Choroid plexus epithelial cell (primary cell): ENCODE results near the gene GABRG3.

Experiments
- DNase-seq: peaks from one replicate; pipeline ENCODE4 v3.0.0-alpha.2; 2010; ENCODE audit warnings: low read depth
- H3K4me3 ChIP-seq: 2 replicates; pipeline ENCODE4 v1.5.1; 2011; ENCODE audit warnings: low read depth, mild to moderate bottlenecking, control low read depth, low read length, moderate library complexity
- CTCF ChIP-seq: conservative IDR thresholded peaks from 2 replicates; pipeline ENCODE4 v1.5.1; 2011; ENCODE audit warnings: low read depth, mild to moderate bottlenecking, control low read depth, inconsistent platforms, low read length, moderate library complexity

The GABRG3 gene

GRCh38 chr15:27214032-27214431, 243.1 kb downstream of the GABRG3 start:
- TF ChIP-seq CTCF: no peak
- DNase-seq: no peak
- H3K4me3 ChIP-seq: no peak overlapping the region

- no peak overlapping the region for H3K4me3 ChIP-seq
- no peak for DNase-seq
- no peak for TF ChIP-seq CTCF
Measured at GRCh38 chr15:27214961-27215360, 244.0 kb downstream of the GABRG3 start.

GRCh38 chr15:27218426-27218825, 247.4 kb downstream of the GABRG3 start:
- no peak overlapping the region for H3K4me3 ChIP-seq
- no peak for DNase-seq
- no peak for TF ChIP-seq CTCF

- TF ChIP-seq CTCF: no peak
- H3K4me3 ChIP-seq: no peak overlapping the region
- DNase-seq: no peak
Measured at GRCh38 chr15:27219636-27220035, 248.7 kb downstream of the GABRG3 start.

GRCh38 chr15:27220199-27220598, 249.2 kb downstream of the GABRG3 start:
- no peak overlapping the region for H3K4me3 ChIP-seq
- TF ChIP-seq CTCF: no peak
- DNase-seq: no peak

GRCh38 chr15:27222479-27222878, 251.5 kb downstream of the GABRG3 start:
- DNase-seq: no peak
- TF ChIP-seq CTCF: no peak
- H3K4me3 ChIP-seq: no peak overlapping the region

- no peak for TF ChIP-seq CTCF
Measured at GRCh38 chr15:27223179-27223578, 252.2 kb downstream of the GABRG3 start.

More at GRCh38 chr15:27223179-27223578, 252.2 kb downstream of the GABRG3 start:
- DNase-seq: no peak
- no peak overlapping the region for H3K4me3 ChIP-seq
